NCI-H146 treated with DMSO at 0.1 percent for 48 hours (cell line): ENCODE data around the gene CPE.
"Not testable (repeated sequence)": the region's sequence is repeated elsewhere in the genome, so short reads cannot be mapped to it uniquely, and the experiment has no call there.

Source experiments
- DNase-seq: peaks from one replicate; lab custom pipeline; 2025; ENCODE audit not compliant: unreplicated experiment; lab: John Stamatoyannopoulos, UW

Gene CPE

GRCh38 chr4:165458471-165458870 is 79.7 kb downstream of the CPE start:
- no peak for DNase-seq

DNA sequence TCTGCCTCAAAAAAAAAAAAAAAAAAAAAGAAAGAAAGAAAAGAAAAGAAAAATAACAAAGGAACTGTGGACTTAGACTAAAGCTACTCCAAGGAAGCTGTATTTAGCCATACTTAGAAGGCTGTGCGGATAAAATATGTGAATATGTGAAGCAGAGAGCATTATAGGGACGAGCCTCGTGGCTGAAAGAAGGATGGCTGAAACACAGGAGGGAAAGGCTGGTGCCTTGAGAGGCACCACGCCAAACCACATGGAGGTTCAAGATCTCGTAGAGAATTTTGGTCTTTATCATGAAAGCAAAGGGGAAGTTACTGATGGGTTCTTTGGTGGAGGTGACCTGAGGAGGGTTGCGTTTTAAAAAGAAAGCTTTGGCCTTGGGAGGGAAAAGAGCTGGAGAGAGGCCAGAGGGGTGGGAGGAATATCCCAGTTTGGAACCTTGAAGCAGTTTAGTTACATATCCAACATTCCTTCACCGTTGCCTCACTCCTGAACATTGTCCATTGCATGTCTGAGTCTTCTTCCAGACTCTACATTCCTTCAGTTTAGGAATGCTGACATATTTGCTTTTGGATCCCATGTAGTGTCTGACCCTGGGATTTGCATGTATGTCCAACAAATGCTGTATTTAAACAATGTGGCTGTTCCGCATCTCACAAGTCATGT is 82.5 kb downstream of the CPE start:
- DNase-seq, result no peak

- no peak for DNase-seq
Measured at GRCh38 chr4:165462009-165462408, 83.2 kb downstream of the CPE start.

- no peak for DNase-seq
Measured at GRCh38 chr4:165464376-165464775, 85.6 kb downstream of the CPE start.

GRCh38 chr4:165464813-165465381 is 86.1 kb downstream of the CPE start:
- peak; percentile 43 for DNase-seq

- no peak for DNase-seq
Measured at GRCh38 chr4:165470009-165470408, 91.2 kb downstream of the CPE start.

GRCh38 chr4:165472943-165473676 is 94.3 kb downstream of the CPE start:
- no peak for DNase-seq

DNA sequence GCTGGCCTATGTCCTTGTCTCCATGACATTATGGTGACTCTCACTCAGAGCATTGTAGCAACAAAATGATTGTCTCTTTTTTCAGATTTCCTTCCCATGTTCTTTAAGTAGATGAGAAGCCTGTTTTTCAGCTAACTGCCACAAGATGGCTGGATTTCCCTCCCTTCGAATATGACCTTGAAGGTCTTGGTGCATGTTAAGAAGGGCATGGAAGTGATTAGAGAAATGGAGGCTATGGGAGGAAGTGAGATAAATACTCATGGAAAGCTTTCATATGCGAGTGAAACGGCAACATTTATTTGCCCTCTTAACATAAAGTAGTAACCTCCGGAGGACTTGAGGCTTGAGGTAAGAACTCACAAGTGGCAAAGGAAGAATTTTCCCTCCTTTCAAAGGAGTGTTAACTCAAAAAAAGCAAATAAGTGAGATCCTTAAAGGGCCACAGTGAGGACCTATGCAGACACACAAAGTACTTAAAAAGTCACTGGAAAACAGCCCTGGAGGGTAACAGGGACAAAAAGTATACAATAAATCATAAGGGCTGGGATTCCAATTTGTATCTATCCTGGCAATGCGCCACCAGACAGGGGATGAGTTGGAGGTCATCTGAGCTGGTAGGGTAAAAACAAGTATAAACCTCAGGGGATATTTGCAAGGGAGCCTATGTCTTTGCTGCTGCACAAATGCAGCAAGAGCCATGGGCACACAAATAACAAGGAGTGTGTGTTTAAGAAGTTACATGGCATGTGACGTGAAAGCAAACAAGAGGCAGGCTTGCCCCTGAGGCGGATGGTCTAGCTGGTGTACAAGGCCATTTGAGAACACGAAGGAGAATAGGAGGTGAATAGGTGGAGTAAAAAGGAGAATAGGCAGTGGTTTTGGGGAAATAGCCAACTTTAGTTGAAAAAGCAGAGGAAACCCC is 96.2 kb downstream of the CPE start:
- DNase-seq, result no peak

DNA sequence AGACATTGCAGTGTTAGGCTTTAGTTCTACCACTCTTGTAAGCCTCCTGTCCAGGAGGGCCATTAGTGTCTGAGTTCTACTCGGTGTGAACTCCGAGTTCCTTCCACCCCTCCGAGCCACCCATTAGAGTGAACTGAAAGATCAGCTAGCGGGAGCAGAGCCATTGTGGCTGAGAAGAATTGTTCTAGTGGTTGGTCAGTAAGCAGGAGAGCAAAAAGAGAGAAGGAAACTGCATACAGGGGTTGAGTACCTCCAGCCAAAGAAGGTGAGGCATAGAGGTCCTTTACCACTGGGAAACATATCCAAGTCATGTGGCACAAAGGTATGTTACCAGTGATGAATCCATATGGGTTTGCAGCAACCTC is 96.9 kb downstream of the CPE start:
- no peak for DNase-seq

- DNase-seq, result no peak
Measured at GRCh38 chr4:165476214-165477098, 97.6 kb downstream of the CPE start.

GRCh38 chr4:165477799-165478198 is 99.0 kb downstream of the CPE start:
- no peak for DNase-seq

- DNase-seq, result no peak
Measured at GRCh38 chr4:165478260-165478659, 99.5 kb downstream of the CPE start.

GRCh38 chr4:165481053-165481835 is 102.4 kb downstream of the CPE start:
- no peak for DNase-seq

DNA sequence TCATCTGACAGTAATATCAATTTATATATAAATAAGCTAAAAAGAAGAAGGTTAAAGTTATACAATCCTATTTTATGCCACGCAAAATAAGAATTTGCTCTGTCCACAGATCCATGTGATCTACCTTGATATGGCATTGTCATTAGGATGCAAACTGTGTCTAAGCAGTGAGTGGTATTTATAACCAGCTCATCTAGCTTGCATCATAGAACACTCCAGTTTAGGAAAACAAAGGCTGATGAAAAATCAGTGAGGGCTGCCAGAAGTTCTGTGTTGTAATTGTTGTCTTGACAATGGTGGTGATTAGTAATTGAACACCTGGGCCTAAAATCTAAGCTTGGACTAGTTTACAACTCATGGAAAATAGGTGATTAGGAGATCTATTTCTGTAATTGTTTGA is 111.0 kb downstream of the CPE start:
- DNase-seq, result peak; percentile 6

DNA sequence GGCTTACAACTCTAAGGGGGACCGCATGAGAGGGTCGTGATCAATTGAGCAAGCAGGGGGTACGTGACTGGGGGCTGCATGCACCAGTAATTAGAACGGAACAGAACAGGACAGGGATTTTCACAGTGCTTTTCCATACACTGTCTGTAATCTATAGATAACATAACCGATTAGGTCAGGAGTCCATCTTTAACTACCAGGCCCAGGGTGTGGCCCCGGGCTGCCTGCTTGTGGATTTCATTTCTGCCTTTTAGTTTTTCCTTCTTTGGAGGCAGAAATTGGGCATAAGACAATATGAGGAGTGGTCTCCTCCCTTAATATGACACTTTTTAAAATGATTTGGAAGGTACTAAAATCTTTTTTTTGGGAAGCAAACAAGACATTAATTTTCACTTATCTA is 113.8 kb downstream of the CPE start:
- DNase-seq, result not testable (repeated sequence)

- no peak for DNase-seq
Measured at GRCh38 chr4:165493359-165493758, 114.6 kb downstream of the CPE start.

GRCh38 chr4:165502916-165503907 is 124.4 kb downstream of the CPE start:
- DNase-seq, result no peak

DNA sequence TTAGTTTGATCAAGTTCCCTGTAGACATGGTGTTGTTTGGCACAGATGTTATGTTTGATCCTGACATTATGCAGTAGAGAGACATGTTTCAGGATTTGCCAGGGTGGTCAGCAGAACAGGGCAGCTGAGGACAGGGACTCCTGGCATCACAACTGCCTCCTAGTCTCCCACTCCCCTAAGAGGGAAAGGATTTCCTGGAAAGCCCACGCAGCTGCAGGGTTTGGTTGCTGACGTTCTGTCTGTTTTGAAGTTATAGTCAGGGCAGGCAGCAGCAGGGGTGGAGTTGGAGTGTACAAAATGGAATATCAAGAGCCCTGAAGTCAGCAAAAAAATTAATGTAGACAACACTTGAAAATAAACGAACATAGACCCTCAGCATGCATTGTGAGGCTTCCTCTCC is 125.4 kb downstream of the CPE start:
- DNase-seq, result no peak
